Spleen (tissue), 11 donors: ENCODE measurements around the gene CCDC102A. TPM values are rescaled to one million over a fixed set of nuclear protein-coding genes. Genes with fewer than 3 reads are reported as not detected.

Experiments used
- DNase-seq: peaks from one replicate; pipeline ENCODE4 v3.0.0-alpha.2; 2020
- H3K27ac ChIP-seq, 8 donors: fragments of 200-600 bp; sonication (generic) in 7 of 8; 1 replicate in 4 of 8; 2 replicates in 4 of 8; pipeline versions ENCODE4 v1.5.0 to v1.8.0; 2016 to 2021; ENCODE audit warnings: inconsistent platforms in 4 of 8, mild to moderate bottlenecking in 4 of 8, moderate library complexity in 1 of 8
- H3K27me3 ChIP-seq, 7 donors: fragments of 200-600 bp; sonication (generic) in 6 of 7; replicated peaks in 1 of 7; 1 replicate in 4 of 7; 2 replicates in 3 of 7; pipeline versions ENCODE4 v1.5.0 to v1.8.0; 2016 to 2021; ENCODE audit warnings: inconsistent platforms in 3 of 7, mild to moderate bottlenecking in 1 of 7
- H3K36me3 ChIP-seq, 6 donors: fragments of 200-600 bp; sonication (generic) in 5 of 6; 1 replicate in 4 of 6; 2 replicates in 2 of 6; pipeline versions ENCODE4 v1.5.0 to v1.8.0; 2016 to 2021; ENCODE audit warnings: inconsistent platforms in 2 of 6
- H3K4me1 ChIP-seq, 6 donors: fragments of 200-600 bp; sonication (generic) in 5 of 6; 1 replicate in 3 of 6; 2 replicates in 3 of 6; pipeline versions ENCODE4 v1.5.0 to v1.8.0; 2016 to 2021; ENCODE audit warnings: inconsistent platforms in 3 of 6
- H3K4me3 ChIP-seq, 8 donors: fragments of 200-600 bp; sonication (generic) in 7 of 8; 1 replicate in 4 of 8; 2 replicates in 4 of 8; pipeline versions ENCODE4 v1.5.0 to v1.8.0; 2016 to 2021; ENCODE audit warnings: inconsistent platforms in 4 of 8, mild to moderate bottlenecking in 4 of 8, moderate library complexity in 2 of 8
- H3K9me3 ChIP-seq, 8 donors: fragments of 200-600 bp; sonication (generic) in 7 of 8; 1 replicate in 4 of 8; 2 replicates in 4 of 8; pipeline versions ENCODE4 v1.5.0 to v1.8.0; 2016 to 2021; ENCODE audit warnings: inconsistent platforms in 4 of 8
- CTCF ChIP-seq, 11 experiments: fragments of 200-600 bp in 7 of 11; fragments of 450-650 bp in 4 of 11; sonication (generic) in 4 of 11; IDR thresholded peaks in 8 of 11; conservative IDR thresholded peaks in 3 of 11; 1 replicate in 7 of 11; 2 replicates in 4 of 11; pipeline versions ENCODE4 v1.4.0 to v1.8.0; 2016 to 2021; ENCODE audit warnings: antibody characterized with exemption in 11 of 11, inconsistent platforms in 4 of 11, mild to moderate bottlenecking in 1 of 11
- POLR2A ChIP-seq, 3 donors: fragments of 450-650 bp; IDR thresholded peaks; one replicate each; pipeline ENCODE4 v1.5.1; 2017; ENCODE audit warnings: antibody characterized with exemption in 3 of 3, mild to moderate bottlenecking in 1 of 3
- POLR2AphosphoS5 ChIP-seq, 3 donors: sonication (generic); formaldehyde crosslinking; IDR thresholded peaks; one replicate each; pipeline ENCODE4 v1.5.1; 2017; ENCODE audit warnings: antibody characterized with exemption in 3 of 3
- WGBS, 5 donors: extraction: QIAGEN DNeasy Blood & Tissue Kit in 3 of 5; methylation state at CpG; one replicate each; pipeline versions ENCODE4 v1.1.5 to v1.1.7; 2013 to 2018; 5-methylcytosine and 5-hydroxymethylcytosine counted together
- intact Hi-C: fragments of 100-400 bp; cut with DNase I; formaldehyde crosslinking; loops from one replicate; pipeline ENCODE4 v1.15.0; 2023; ENCODE audit warnings: low total_unique reads
- polyA plus RNA-seq, 3 donors: library from polyadenylated mRNA; stranded (reverse); fragments of 200-250 nt; gene quantifications; one replicate each; pipeline ENCODE4 v1.2.1, GENCODE V29; 2013
- total RNA-seq, 7 donors: library from RNA; depleted of rRNA in 3 of 7; stranded (reverse); fragments of >200 nt in 3 of 7; fragmentation: NEBNext Ultra II Directional in 4 of 7; extraction: Animal tissue kit (Norgen Biotek cat#: 25700) in 4 of 7; gene quantifications; one replicate each; pipeline versions ENCODE4 v1.1.0 to v1.2.1, GENCODE V29; 2016 to 2021
- donor health status: healthy with polysubstance abuse.
- donor health status: DM: no; HTN: no; CAD: no; lungs with moderate emphysema.
- donor health status: DM: no; HTN: no; CAD: no.
- donor health status: Bipolar disorder and iron deficiency.
- donor health status: healthy.
- donor health status: DM: no; HTN: no; CAD: no.
- donor health status: DM: yes; HTN: yes; CAD: no.

CCDC102A gene
- total and polyA plus RNA-seq, 10 donors: 4.6 to 14.8 (median 7.8) TPM

GRCh38 chr16:57574086-57574485, 37.7 kb upstream of the CCDC102A start:
- H3K4me3 ChIP-seq: no peak overlapping the region
- H3K27ac ChIP-seq: no peak overlapping the region
- peaks cover 4 to 33% (median 23%) of the 10 kb centered on the region in 6 donors for H3K4me1 ChIP-seq
- intact Hi-C loops: no loop called here
- no peak for TF ChIP-seq POLR2AphosphoS5 (IDR thresholded peaks at IDR 0.05)
- TF ChIP-seq CTCF (IDR thresholded peaks at IDR 0.05 in 8 of 11, conservative IDR thresholded peaks at IDR 0.05 in 3 of 11): no peak
- no peak for TF ChIP-seq POLR2A (IDR thresholded peaks at IDR 0.05)
- H3K36me3 ChIP-seq: peaks cover 0 to 49% (median 14%) of the 10 kb centered on the region in 6 donors
- DNase-seq: peak; percentile 77
- peaks cover 0 to 10% (median 0%) of the 10 kb centered on the region in 7 donors for H3K27me3 ChIP-seq
- H3K9me3 ChIP-seq: no peaks in the 10 kb centered on the region
- 73 to 94% (median 89%) methylated on average over 11 to 12 of the region's 12 CpGs for WGBS, 5 donors

- peaks cover 0 to 59% (median 15%) of the 10 kb centered on the region in 6 donors for H3K36me3 ChIP-seq
- no peak overlapping the region for H3K27ac ChIP-seq
- 72 to 86% (median 83%) methylated on average over 10 of the region's 10 CpGs for WGBS, 5 donors
- H3K4me1 ChIP-seq: peaks cover 4 to 24% (median 18%) of the 10 kb centered on the region in 6 donors
- no peaks in the 10 kb centered on the region for H3K9me3 ChIP-seq
- no peak overlapping the region for H3K4me3 ChIP-seq
- peaks cover 0 to 10% (median 0%) of the 10 kb centered on the region in 7 donors for H3K27me3 ChIP-seq
- no peak for TF ChIP-seq POLR2AphosphoS5 (IDR thresholded peaks at IDR 0.05)
- no peak for TF ChIP-seq POLR2A (IDR thresholded peaks at IDR 0.05)
- TF ChIP-seq CTCF (IDR thresholded peaks at IDR 0.05 in 8 of 11, conservative IDR thresholded peaks at IDR 0.05 in 3 of 11): no peak
- no peak for DNase-seq
- intact Hi-C loops: no loop called here
These were observed 36.8 kb upstream of the CCDC102A start for GRCh38 chr16:57572978-57573728.

- WGBS, 5 donors: 89 to 94% (median 89%) methylated on average over 9 of the region's 9 CpGs
- peaks cover 0 to 79% (median 29%) of the 10 kb centered on the region in 6 donors for H3K36me3 ChIP-seq
- H3K27ac ChIP-seq: no peak overlapping the region
- intact Hi-C loops: no loop called here
- H3K9me3 ChIP-seq: no peaks in the 10 kb centered on the region
- peaks cover 0 to 7% (median under 1%) of the 10 kb centered on the region in 6 donors for H3K4me1 ChIP-seq
- DNase-seq: no peak
- TF ChIP-seq POLR2AphosphoS5 (IDR thresholded peaks at IDR 0.05) (no peak), POLR2A (IDR thresholded peaks at IDR 0.05) (no peak), CTCF (IDR thresholded peaks at IDR 0.05 in 8 of 11, conservative IDR thresholded peaks at IDR 0.05 in 3 of 11) (no peak)
- no peaks in the 10 kb centered on the region for H3K27me3 ChIP-seq
- no peak overlapping the region for H3K4me3 ChIP-seq
These were observed 34.7 kb upstream of the CCDC102A start for GRCh38 chr16:57571098-57571497.

GRCh38 chr16:57570301-57571070, 34.1 kb upstream of the CCDC102A start:
- intact Hi-C loops: no loop called here
- peaks cover 0 to 84% (median 31%) of the 10 kb centered on the region in 6 donors for H3K36me3 ChIP-seq
- no peaks in the 10 kb centered on the region for H3K9me3 ChIP-seq
- peaks cover 0 to 6% (median 0%) of the 10 kb centered on the region in 6 donors for H3K4me1 ChIP-seq
- TF ChIP-seq CTCF (IDR thresholded peaks at IDR 0.05 in 8 of 11, conservative IDR thresholded peaks at IDR 0.05 in 3 of 11) (no peak), POLR2AphosphoS5 (IDR thresholded peaks at IDR 0.05) (no peak), POLR2A (IDR thresholded peaks at IDR 0.05) (no peak)
- H3K4me3 ChIP-seq: no peak overlapping the region
- DNase-seq: no peak
- H3K27ac ChIP-seq: no peak overlapping the region
- no peaks in the 10 kb centered on the region for H3K27me3 ChIP-seq
- 92 to 97% (median 94%) methylated on average over 10 to 16 of the region's 16 CpGs for WGBS, 5 donors
